ENCODE data around the gene LGR5.
"Not testable (repeated sequence)": the region's sequence is repeated elsewhere in the genome, so short reads cannot be mapped to it uniquely, and the experiment has no call there.

LGR5 gene

DNA sequence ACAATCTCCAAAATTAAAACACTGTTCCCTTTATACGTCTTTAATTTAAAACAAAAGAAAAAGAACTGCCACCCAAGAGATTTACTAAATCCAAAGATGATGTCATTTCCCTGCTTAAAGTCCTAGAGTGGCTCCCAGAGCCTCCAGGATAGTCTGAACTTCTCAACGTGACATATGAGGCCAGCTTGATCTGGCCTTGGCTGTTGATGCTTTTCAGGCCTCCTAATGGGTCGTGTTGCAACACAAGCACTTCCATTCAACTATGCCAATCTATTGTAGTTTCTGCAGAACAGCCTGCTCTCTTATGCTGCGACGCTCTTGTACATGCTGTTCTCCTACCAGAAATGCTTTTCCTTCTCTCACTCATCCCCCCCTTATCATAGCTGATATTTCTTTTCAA lies 35.7 kb downstream of the LGR5 start:
- DNase-seq: no peak

DNA sequence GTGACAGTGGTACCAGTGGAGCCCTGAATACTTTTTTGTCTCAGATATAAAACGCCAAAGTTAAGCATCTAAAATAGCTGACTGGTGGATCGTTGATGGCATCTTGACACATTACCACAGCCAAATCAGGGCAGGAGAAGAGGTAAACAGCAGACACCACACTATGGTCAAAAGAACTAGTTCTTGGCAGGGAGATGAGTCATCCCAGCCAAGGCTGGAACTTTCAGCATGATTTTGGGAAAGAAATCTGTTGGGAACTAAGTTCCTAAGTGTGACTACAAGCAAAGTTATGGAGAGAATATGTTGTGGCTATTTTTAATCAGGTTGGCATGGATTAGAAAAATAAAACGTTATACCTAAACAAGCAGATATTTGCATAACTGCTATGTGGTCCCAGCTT lies 36.9 kb downstream of the LGR5 start:
- DNase-seq: no peak

DNA sequence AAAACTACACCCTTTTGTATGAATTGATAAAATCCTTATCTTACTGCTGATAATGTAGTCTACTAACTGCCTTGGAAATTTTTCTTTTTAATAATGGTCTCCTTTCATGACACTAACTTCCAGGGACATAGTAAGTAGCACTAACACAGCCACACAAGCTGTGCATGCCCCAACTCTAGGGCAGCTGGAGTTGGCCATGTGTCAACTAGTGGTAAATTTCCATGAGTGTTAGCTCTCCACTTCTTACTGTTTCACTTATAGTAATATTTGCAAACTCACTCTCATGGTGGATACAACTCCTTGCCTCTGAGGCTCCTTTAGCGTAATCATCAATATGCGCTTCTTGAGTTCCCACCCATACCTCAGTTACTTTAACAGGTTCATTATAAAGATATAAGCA lies 38.0 kb downstream of the LGR5 start:
- no peak for DNase-seq

DNA sequence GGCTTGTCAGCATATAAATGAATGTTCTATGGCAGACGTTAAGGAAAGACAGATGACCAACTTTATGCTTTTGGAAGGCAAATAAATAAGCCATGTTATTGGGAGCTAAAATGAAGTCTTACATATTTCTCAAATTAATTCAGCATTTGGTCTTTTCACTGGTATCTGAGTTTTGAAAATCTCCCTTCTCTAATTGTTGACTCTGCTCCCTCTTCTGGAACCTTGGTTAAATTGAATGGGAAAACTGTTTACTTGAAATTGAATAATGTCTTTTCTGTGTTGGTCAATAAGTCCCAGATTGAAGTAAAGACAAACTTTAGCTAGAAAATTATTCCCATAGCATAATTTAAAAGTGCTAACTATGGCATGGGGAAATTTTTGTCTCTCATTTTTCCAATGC lies 38.7 kb downstream of the LGR5 start:
- no peak for DNase-seq

DNA sequence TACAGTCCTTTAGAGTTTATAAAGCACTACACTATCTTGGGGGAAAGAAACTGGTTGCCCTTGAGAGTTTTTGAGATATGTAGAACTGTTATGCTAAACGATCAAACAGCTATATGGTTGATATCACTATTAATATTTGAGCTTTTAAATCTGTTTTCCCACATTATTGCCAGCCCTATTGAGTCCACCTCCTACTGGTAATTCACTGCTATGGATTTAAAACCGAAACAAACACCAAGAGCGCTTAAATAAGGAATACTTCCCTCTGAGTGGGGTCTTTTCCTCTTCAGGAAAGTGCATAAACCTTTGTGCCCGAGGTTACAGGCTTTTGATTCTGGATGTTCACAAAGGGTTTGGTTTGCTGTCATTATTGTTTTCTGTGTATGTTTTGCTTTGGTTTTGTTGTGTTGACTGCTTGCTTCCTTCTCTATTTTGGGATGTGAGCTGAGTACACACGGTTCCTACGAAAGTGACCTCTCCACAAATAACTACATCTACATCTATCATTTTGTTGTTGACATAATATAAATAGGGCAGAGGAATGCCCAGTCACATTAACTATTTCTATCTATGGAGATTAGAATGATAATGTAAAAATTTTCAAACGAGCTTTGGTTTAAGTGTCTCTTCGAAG lies 44.8 kb downstream of the LGR5 start:
- DNase-seq: no peak

DNA sequence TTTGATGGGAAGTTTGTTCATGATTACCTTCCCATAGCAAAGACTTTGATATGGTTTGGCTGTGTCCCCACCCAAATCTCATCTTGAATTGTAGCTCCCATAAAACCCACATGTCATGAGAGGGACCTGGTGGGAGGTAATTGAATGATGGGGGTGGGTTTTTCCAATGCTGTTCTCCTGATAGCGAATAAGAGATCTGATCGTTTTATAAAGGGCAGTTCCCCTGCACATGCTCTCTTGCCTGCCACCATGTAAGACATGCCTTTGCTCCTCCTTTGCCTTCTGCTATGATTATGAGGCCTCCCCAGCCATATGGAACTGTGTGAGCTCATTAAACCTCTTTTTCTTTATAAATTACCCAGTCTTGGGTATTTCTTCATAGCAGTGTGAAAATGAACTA lies 51.2 kb downstream of the LGR5 start:
- not testable (repeated sequence) for DNase-seq

DNA sequence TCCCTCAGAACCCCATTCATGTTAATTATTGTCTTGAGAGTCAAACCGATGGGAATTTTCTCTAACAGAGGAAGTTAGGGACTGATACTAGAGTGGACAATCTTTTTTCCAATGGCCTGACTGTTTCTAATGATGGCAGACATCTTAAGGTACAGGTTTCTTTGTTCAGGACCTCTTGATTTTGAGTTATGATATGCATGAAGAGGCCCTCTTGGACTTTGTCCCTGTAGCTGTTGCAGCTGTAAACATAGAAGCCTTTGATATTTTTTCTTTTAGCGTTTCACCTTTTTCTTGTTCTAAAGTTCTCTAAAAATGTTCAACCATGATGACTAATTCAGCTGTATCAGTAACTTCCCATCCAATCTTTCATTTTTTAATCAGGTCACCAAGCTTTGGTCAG lies 53.0 kb downstream of the LGR5 start:
- DNase-seq: no peak

DNA sequence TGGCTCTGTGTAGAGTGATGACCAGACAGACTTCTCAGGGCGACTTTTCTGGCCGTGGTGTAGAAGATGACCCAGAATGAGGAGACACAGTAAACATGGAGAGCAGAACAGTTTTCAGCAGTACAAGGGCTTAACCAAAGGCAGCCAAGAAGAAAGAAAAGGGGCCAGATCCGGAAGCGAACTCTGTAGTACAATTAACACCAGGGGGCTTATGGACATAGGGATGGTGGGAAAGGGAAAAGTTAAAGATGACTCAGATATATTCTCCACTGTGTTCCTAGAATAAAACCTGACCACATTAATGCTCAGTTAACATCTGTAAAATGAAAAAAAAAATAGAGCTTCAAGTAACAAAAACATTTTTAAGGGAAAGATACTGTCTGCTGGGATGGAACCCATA lies 60.2 kb downstream of the LGR5 start:
- no peak for DNase-seq

DNA sequence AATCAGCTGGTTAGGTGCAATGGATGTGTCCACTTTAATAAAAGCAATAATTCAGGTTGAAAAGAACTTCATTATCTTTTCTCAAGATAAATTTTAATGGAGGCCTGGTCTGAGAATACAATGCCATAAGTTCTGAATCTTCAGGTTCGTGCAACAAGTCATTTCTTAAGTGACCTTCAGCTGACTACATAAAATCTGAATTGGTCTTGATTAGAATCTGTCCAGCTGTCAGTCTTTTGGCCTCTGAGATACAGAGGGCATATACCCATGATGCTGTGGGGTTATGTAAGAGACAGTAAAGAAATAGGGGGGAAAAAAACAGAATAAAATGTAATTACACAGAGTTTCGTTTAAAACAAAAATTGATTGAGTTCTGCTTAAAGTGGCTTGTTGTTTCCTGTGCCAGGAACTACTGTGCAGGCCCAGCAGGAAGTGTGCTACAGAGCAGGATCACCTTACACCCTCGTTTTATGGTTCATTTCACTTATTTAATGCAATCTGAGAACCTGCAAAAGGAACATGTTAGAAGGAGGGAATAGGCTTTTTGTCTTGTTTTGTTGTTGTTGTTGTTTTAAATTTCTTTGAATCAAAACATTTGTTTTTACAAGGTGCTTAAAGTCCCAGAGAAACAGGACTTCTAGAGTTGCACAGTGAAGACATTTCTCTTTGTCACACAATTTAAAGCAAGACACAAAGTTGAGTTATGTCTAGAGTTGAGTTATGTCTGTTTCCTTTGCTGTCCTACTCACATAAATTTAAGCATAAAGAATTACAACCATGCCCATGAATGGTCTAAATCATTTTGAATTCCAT lies 64.2 kb downstream of the LGR5 start:
- peak; percentile 44 for DNase-seq

DNA sequence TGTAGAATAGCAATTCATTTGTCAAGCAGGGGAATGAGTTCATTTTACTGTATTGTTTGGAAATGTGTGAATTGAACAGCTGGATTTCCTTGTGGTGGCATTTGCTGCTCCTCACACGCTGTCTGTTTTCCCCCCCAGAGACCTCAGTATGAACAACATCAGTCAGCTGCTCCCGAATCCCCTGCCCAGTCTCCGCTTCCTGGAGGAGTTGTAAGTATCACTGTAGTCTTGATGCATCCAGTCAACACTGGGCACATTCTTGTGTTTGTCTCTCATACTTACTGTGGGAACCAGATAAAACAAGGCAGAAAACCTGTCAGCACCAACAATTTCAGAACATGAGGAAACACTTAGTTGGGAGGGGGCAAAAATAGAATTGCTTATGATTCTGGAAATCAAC lies 64.9 kb downstream of the LGR5 start:
- DNase-seq: no peak

DNA sequence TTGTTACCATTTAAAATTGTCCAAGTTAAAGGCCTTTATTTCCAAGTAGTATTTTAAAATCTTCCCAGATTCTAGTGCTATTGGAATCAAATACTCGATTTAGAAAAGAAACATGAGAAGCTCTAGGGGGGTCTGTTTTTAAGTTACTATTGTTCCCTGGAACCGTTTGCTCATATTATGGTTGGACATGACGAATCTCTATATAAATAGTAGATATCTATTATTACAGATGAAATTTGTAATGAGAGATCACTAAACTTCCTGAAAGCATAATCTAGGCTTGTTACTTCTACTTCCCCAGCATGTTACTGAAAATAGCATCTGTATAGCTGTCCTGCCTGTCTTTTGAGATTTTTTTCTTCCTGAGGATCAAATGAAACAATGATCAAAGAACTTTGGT lies 70.1 kb downstream of the LGR5 start:
- no peak for DNase-seq

DNA sequence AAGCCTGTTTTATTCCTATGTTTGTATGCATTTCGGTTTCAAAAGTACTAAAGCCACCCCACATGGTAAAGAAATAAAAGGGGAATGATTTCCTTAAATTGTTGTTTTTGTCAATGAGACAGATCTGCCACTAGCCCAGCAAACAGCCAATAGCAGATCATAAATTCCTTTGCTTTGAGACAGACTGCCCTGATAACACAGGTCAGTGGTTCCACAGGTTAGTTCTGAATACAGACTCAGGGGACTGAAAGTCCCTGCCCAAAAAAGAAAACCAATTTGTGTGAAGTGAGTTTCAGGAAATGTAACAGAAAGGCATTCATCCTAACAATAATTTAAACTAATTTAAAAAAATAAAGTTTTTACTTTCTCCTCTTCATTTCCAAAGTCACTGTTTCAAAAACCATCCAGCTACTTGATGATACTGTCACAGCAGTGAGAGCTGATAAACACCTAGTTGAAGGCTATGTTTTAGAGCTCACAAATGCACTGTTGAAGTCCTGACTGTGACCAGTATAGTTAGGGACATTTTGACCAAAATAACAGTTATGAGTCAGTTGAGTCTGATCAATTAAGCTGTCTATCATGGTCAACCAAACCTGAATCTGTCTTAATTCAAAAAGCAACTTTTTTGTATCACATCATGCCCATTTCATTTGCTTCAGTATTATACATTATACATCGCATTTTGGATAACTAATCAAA lies 77.7 kb downstream of the LGR5 start:
- no peak for DNase-seq

DNA sequence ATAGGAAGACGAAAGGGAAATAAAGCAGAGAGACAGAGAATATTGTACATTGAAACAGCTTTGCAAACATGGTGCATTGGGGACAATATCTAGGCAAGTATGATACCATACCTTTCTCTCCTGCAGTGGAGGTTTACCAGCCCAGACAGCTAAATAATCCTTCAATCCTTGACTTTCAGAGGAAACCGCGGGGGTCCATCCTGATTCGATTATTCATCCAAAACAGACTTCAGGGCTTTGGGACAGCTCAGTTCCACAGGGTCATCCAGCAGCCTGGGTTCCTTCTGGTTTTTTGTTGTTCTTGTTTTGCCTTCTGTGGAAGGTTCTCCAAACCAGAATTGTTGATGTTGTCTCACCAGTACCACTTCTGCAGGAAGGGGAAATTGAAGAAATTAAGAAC lies 81.5 kb downstream of the LGR5 start:
- DNase-seq: no peak

DNA sequence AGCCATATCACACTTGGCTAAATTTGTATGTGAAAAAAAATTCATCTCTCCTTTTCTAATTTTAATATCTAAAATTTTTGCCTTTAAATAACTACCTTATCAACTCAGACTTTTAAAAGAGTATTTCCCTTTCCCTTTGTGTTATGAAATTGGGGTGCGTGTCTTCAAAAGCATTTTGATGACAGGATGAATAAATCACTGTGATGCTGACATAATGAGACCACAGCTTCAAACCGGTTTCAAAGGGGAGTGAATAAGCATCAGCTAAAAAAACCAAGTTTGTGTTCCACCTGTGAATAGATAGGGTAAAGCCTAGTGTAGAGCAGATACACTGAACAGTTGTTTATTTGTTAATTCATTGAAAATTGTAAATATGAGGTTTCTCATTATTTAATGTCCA lies 85.0 kb downstream of the LGR5 start:
- no peak for DNase-seq

DNA sequence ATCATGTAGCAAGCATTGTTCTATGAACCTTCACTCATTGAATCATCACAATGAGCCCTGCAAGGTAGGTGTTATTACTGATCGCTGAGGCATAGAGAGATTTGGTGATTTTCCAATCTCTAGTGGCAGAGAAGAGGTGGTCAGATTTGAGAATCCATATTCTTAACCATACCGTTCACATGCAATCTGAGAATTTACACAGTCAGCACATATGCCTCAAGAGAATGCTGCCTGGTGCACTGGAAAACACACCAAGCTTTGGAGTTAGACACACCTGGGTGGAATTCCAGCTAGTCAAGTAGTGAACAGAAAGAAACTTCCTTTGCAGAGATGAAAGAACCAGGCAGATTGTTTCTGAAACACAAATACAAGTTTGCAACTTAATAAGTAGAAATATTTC lies 94.1 kb downstream of the LGR5 start:
- no peak for DNase-seq

DNA sequence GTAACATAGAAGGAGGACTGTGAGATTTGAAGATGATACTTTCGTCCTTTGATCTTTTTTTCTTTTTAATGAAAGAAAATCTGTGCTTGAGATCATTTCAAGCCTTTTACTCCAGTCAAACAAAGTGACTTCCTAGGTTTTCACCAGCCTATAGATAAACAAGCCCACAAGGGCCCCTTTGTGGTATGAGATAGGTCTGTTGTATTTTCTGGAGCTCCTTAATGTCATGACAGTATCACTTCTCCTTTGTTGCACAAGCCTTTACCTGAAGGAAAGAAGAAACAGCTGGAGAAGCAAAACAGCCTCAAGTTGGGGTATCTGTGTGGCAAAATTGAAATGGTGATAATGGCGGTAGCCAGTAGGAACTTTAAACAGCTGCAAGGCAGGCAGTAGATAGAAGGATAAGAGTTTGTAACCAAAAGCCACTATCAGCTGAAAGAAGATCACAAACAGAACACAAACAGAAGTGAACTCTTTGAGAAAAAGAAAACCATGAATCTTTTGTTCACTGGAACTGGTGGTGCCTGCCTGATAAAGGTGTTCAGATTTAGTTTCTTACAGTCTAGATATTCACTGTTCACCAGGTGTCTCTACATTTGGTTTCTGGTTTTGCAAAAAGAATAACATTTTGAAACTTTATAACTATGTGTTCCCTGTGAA lies 96.8 kb downstream of the LGR5 start:
- no peak for DNase-seq

DNA sequence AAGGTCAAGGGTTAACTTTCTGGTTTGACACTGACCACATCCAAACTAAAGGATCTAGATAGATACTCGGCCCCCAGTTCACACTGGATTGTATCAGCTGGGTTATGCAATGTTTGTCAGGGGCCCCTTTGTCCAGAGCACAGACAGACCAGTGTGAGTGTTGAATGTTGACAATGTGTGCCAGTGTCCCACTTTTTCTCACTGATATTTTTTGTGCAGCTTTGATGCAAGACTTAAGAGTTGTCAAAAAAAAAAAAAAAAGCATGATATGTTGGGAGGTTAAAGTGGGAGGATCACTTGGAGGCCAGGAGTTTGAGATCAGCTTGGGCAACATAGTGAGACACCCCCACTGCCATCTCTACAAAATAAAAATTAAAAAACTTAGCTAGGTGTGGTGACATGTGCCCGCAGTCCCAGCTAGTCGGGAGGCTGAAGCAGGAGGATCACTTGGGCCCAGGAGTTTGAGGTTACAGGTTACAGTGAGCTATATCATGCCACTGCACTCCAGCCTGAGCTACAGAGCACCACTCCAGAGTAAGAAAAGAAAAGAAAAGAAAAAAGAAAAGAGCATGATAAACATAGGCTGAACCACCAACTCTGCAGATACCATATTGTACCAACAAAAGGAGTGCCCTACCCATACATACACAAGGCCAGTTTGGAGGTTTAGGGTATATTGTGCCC lies 97.5 kb downstream of the LGR5 start:
- DNase-seq: no peak

DNA sequence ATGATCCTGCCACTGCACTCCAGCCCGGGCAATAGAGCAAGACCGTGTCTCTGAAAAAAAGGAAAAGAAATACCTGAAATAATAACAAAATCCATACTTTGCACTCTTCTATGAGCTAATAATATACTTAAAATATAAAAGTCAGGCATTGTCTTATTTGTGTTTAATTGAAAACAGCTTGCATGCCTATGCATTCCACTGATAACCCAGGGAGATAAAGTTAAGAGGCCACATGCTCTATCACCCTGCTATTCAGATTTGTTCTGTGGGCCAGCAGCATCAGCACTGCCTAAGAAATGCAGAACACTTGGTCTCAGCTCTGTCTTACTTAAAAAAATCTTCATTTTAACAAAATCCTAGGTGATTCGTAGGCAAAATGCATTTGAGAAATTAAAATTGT lies 99.2 kb downstream of the LGR5 start:
- no peak for DNase-seq

DNA sequence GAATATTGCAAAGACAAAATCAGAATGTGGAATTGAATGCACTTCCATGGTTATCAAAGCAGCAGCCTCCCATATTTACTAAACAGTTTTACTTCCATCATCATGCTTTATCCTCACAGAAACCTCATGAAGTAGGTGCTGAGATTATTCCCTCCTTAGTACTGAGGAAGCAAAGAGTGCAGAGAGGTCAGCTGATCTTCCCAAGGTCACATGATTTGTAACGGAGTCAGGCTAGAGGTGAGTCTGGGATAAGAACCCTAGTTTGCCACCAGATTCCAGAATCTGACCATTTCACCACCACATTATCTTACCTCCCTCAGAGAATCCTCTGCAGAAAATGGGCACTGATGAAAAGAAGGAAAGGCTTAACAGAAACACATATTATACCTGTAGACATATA lies 102.0 kb downstream of the LGR5 start:
- DNase-seq: no peak

DNA sequence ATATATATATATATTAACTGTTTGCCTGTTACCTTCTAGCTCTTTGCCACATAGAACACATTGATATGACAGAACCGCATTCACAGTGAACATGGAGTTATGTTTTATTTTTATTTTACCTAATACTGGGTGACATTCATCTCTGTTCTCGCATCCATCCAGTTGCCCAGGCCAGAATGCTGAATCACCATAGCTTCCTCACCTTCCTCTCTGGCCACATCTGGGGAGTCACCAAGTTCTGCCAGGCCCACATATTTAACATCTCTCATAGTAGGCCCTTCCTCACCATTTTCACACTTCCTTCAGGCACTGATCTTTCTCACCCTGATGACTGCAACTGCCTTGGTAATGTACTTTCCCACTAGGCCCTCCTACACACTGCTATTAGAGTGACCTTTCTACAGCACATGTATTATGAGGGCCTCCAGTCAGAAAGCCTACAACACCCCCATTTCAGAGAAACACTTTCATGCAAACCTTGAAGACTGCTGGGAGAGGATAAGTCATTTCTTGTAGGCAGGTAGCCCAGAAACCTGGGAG lies 106.8 kb downstream of the LGR5 start:
- DNase-seq: no peak

DNA sequence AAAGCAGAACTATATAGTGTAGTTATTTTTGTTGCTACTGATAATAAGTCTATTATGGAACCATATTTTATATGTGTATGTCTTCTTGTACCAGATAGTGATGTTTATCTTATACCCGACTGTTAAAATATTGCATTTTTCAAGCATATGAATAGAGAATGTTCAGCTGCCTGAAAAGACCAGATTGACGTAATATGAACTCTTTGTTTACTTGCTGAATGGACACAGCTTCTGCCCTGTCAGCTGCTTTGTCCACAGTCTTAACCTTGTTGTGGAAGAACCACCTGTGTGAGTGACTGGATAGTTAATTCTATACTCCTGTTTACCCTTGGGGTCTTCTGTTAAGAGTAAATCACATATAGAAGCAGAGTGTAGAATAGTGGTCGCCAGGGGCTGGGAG lies 109.3 kb downstream of the LGR5 start:
- peak; percentile 56 for DNase-seq

DNA sequence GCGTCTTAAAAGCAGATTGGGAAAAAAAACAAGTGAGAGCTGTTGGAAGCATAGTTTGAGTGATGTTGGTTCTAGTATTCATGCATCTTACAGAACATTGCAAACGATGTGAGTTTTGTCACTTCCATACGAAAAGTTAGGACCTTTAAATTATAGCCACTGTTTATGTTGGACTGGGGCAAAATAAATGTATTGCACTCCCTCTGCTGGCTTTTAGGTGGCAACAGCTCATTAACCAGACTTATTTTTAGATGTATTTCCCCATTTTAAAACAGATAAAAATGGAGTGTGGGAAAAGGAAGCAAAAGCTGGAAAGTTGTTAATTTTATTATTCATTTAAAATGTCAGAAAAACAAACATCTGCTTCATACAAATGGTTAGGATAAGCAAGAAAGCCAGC lies 111.9 kb downstream of the LGR5 start:
- peak; percentile 12 for DNase-seq

Measured in NCI-H146 (cell line).